ENCODE results near the gene CERS5.
A peak's percentile ranks its signal among the peaks of the same experiment; 100 is the strongest.

GRCh38 chr12:50111693-50112455, 55.3 kb downstream of the CERS5 start, which contains the start of gene COX14:
- peak; percentile 98 for TF ChIP-seq CTCF (IDR thresholded peaks at IDR 0.05)
- no peak; the same call in 1 of the 2 replicates for TF ChIP-seq RCOR1 (IDR thresholded peaks at IDR 0.05; ENCODE audit: low read length)
- TF ChIP-seq EP300 (IDR thresholded peaks at IDR 0.05; ENCODE audit: borderline replicate concordance in 1 of 2, low read depth in 1 of 2, low read length in 1 of 2) = no peak
- peak; percentile 92 for TF ChIP-seq POLR2AphosphoS5 (IDR thresholded peaks at IDR 0.05; ENCODE audit: low read depth, low read length)
- peak; percentile 49 for TF ChIP-seq RAD21 (IDR thresholded peaks at IDR 0.05; ENCODE audit: low read length)
- TF ChIP-seq EZH2phosphoT487 (IDR thresholded peaks at IDR 0.05; ENCODE audit: borderline replicate concordance, low read depth) = no peak
- TF ChIP-seq MXI1 (IDR thresholded peaks at IDR 0.05; ENCODE audit: low read depth, low read length) = peak; percentile 99
- TF ChIP-seq MEF2A (IDR thresholded peaks at IDR 0.05; ENCODE audit: borderline replicate concordance, low read depth) = no peak
- TF ChIP-seq REST (IDR thresholded peaks at IDR 0.05; ENCODE audit: low read depth, low read length) = peak; percentile 32; the same call in 1 of the 2 replicates
